ENCODE data around the gene PCA3. TPM values are rescaled to one million over a fixed set of nuclear protein-coding genes. Genes with fewer than 3 reads are reported as not detected.

Gene PCA3
- total and polyA plus RNA-seq, 4 donors, result 0.33 to 0.92 (median 0.58) TPM

DNA sequence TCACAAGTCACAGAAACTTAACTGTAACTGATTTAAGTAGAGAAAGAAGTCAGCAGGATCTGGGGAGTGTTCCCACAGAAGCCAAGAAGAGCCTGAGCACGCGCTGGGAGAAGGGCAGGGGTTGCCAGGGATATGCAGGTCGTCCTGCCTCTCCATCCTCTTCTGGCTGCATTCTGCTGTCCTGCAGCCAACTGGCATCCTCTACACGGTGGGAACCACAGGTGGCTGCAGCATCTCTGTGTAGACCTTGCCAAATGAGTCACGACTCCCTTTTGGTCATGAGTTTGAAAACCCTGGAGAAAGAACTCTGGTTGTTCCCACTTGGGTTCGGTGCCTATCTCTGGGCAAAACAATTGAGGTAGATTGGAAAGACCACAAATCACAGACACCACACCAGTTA, 38.4 kb upstream of the PCA3 start:
- no peak for DNase-seq (ENCODE audit: low spot score)
- 62% methylated on average over 6 of the region's 6 CpGs for WGBS
- Histone ChIP-seq H3K9me3 (ENCODE audit: control insufficient read depth in 4 of 4, low read length in 3 of 4) (no peaks in the 10 kb centered on the region), H3K36me3 (ENCODE audit: control insufficient read depth in 4 of 4, insufficient read depth in 3 of 4, low read depth in 1 of 4, low read length in 3 of 4) (no peaks in the 10 kb centered on the region), H3K27ac (ENCODE audit: low read depth in 1 of 2, low read length in 2 of 2) (no peak overlapping the region), H3K4me1 (ENCODE audit: control insufficient read depth in 4 of 4, insufficient read depth in 4 of 4, low read length in 3 of 4) (no peaks in the 10 kb centered on the region), H3K27me3 (ENCODE audit: control insufficient read depth in 4 of 4, insufficient read depth in 4 of 4, low read length in 3 of 4) (no peaks in the 10 kb centered on the region), H3K4me3 (ENCODE audit: low read depth in 1 of 3, low read length in 3 of 3) (no peak overlapping the region), H3K9ac (ENCODE audit: low read depth in 1 of 2, low read length in 2 of 2) (no peak overlapping the region)
- TF ChIP-seq, protein P1, sequence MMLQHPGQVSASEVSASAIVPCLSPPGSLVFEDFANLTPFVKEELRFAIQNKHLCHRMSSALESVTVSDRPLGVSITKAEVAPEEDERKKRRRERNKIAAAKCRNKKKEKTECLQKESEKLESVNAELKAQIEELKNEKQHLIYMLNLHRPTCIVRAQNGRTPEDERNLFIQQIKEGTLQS (IDR thresholded peaks at IDR 0.05), result no peak

DNA sequence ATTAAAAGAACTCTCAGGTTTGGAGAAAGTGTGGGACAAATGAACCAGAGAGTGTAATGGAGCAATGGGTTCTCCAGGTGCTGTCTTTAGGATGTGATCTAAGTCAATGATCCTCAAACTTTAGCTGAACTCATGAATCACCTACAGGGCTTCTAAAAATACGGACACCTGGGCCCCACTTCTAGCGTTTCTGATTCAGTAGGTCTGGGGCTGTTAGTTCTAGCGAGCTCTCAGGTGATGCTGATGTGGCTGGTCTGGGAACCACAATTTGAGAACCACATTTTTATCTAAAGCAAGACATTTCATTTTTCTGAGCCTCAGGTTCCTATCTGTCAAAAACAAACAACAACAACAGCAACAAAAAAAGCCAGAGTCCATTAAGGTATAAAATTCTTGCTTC, 35.1 kb upstream of the PCA3 start:
- Histone ChIP-seq H3K27me3 (ENCODE audit: control insufficient read depth in 4 of 4, insufficient read depth in 4 of 4, low read length in 3 of 4) (no peaks in the 10 kb centered on the region), H3K4me3 (ENCODE audit: low read depth in 1 of 3, low read length in 3 of 3) (no peak overlapping the region), H3K27ac (ENCODE audit: low read depth in 1 of 2, low read length in 2 of 2) (no peak overlapping the region), H3K9ac (ENCODE audit: low read depth in 1 of 2, low read length in 2 of 2) (no peak overlapping the region), H3K36me3 (ENCODE audit: control insufficient read depth in 4 of 4, insufficient read depth in 3 of 4, low read depth in 1 of 4, low read length in 3 of 4) (no peaks in the 10 kb centered on the region), H3K4me1 (ENCODE audit: control insufficient read depth in 4 of 4, insufficient read depth in 4 of 4, low read length in 3 of 4) (no peaks in the 10 kb centered on the region), H3K9me3 (ENCODE audit: control insufficient read depth in 4 of 4, low read length in 3 of 4) (no peaks in the 10 kb centered on the region)
- no peak for DNase-seq (ENCODE audit: low spot score)
- TF ChIP-seq FOXA2 (IDR thresholded peaks at IDR 0.05), result no peak
- no peak for TF ChIP-seq GABPA (IDR thresholded peaks at IDR 0.05 in 1 of 2, conservative IDR thresholded peaks at IDR 0.05 in 1 of 2)
- no peak for TF ChIP-seq EGR1 (IDR thresholded peaks at IDR 0.05; ENCODE audit: low read depth in 2 of 2)
- no peak for TF ChIP-seq NR2F2 (IDR thresholded peaks at IDR 0.05)
- 85% methylated on average over 3 of the region's 3 CpGs for WGBS

DNA sequence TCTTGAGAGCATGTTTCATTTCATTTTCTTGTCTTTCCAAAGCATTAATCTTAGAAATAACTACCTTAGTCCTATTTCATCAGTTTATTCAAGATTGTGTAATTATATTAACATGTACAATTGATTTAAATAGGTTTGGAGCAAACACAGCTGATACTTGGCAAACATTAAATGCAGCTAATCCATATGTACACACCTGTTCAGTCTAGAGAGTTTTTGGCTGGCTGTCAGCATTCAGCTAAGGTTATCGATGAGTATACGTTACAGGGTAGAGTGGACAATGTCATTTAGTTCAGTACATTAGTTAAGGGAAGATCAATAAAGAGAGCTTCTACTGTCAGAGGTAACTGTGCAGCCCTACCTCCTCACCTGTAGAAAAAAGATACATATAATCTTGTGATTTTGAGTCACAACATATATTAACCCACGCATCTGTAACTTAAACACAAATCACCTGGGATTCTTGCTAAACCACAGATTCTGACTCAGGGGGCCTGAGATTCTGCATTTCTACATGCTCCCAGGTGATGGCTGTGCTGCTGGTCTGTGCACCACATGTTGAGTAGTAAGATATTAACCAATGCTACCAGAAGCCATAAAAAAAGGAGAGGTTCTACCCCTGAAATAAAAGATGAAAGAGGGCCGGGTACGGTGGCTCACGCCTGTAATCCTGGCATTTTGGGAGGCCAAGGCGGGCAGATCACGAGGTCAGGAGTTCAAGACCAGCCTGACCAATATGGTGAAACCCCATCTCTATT, 34.1 kb upstream of the PCA3 start:
- H3K27ac ChIP-seq (ENCODE audit: low read depth in 1 of 2, low read length in 2 of 2), result no peak overlapping the region
- 75% methylated on average over 8 of the region's 8 CpGs for WGBS
- TF ChIP-seq NR2F2 (IDR thresholded peaks at IDR 0.05) (no peak), SP1 (IDR thresholded peaks at IDR 0.05) (no peak), EGR1 (IDR thresholded peaks at IDR 0.05; ENCODE audit: low read depth in 2 of 2) (no peak), FOXA1 (IDR thresholded peaks at IDR 0.05) (no peak), RXRA (IDR thresholded peaks at IDR 0.05) (no peak), RAD21 (IDR thresholded peaks at IDR 0.05) (no peak), TAF1 (conservative IDR thresholded peaks at IDR 0.05) (no peak), FOXA2 (IDR thresholded peaks at IDR 0.05) (no peak), JUND (IDR thresholded peaks at IDR 0.05) (no peak), YY1 (IDR thresholded peaks at IDR 0.05) (no peak), GABPA (IDR thresholded peaks at IDR 0.05 in 1 of 2, conservative IDR thresholded peaks at IDR 0.05 in 1 of 2) (no peak), HNF4A (conservative IDR thresholded peaks at IDR 0.05) (no peak), HNF4G (IDR thresholded peaks at IDR 0.05) (no peak)
- TF ChIP-seq, protein P2, sequence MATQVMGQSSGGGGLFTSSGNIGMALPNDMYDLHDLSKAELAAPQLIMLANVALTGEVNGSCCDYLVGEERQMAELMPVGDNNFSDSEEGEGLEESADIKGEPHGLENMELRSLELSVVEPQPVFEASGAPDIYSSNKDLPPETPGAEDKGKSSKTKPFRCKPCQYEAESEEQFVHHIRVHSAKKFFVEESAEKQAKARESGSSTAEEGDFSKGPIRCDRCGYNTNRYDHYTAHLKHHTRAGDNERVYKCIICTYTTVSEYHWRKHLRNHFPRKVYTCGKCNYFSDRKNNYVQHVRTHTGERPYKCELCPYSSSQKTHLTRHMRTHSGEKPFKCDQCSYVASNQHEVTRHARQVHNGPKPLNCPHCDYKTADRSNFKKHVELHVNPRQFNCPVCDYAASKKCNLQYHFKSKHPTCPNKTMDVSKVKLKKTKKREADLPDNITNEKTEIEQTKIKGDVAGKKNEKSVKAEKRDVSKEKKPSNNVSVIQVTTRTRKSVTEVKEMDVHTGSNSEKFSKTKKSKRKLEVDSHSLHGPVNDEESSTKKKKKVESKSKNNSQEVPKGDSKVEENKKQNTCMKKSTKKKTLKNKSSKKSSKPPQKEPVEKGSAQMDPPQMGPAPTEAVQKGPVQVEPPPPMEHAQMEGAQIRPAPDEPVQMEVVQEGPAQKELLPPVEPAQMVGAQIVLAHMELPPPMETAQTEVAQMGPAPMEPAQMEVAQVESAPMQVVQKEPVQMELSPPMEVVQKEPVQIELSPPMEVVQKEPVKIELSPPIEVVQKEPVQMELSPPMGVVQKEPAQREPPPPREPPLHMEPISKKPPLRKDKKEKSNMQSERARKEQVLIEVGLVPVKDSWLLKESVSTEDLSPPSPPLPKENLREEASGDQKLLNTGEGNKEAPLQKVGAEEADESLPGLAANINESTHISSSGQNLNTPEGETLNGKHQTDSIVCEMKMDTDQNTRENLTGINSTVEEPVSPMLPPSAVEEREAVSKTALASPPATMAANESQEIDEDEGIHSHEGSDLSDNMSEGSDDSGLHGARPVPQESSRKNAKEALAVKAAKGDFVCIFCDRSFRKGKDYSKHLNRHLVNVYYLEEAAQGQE (IDR thresholded peaks at IDR 0.05), result no peak
- TF ChIP-seq, protein P3, sequence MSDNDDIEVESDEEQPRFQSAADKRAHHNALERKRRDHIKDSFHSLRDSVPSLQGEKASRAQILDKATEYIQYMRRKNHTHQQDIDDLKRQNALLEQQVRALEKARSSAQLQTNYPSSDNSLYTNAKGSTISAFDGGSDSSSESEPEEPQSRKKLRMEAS (IDR thresholded peaks at IDR 0.05), result no peak
- TF ChIP-seq, protein P1 (IDR thresholded peaks at IDR 0.05), result no peak
- TF ChIP-seq, protein P4, sequence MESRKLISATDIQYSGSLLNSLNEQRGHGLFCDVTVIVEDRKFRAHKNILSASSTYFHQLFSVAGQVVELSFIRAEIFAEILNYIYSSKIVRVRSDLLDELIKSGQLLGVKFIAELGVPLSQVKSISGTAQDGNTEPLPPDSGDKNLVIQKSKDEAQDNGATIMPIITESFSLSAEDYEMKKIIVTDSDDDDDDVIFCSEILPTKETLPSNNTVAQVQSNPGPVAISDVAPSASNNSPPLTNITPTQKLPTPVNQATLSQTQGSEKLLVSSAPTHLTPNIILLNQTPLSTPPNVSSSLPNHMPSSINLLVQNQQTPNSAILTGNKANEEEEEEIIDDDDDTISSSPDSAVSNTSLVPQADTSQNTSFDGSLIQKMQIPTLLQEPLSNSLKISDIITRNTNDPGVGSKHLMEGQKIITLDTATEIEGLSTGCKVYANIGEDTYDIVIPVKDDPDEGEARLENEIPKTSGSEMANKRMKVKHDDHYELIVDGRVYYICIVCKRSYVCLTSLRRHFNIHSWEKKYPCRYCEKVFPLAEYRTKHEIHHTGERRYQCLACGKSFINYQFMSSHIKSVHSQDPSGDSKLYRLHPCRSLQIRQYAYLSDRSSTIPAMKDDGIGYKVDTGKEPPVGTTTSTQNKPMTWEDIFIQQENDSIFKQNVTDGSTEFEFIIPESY (IDR thresholded peaks at IDR 0.05), result no peak
- TF ChIP-seq, protein P5, sequence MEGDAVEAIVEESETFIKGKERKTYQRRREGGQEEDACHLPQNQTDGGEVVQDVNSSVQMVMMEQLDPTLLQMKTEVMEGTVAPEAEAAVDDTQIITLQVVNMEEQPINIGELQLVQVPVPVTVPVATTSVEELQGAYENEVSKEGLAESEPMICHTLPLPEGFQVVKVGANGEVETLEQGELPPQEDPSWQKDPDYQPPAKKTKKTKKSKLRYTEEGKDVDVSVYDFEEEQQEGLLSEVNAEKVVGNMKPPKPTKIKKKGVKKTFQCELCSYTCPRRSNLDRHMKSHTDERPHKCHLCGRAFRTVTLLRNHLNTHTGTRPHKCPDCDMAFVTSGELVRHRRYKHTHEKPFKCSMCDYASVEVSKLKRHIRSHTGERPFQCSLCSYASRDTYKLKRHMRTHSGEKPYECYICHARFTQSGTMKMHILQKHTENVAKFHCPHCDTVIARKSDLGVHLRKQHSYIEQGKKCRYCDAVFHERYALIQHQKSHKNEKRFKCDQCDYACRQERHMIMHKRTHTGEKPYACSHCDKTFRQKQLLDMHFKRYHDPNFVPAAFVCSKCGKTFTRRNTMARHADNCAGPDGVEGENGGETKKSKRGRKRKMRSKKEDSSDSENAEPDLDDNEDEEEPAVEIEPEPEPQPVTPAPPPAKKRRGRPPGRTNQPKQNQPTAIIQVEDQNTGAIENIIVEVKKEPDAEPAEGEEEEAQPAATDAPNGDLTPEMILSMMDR (IDR thresholded peaks at IDR 0.05; ENCODE audit: low read depth, low read length, missing input control), result no peak

More for the DNA sequence above, 34.1 kb upstream of the PCA3 start:
- H3K4me1 ChIP-seq (ENCODE audit: control insufficient read depth in 4 of 4, insufficient read depth in 4 of 4, low read length in 3 of 4), result no peaks in the 10 kb centered on the region
- DNase-seq (ENCODE audit: low spot score), result no peak
- no peak overlapping the region for H3K4me3 ChIP-seq (ENCODE audit: low read depth in 1 of 3, low read length in 3 of 3)
- no peak overlapping the region for H3K9ac ChIP-seq (ENCODE audit: low read depth in 1 of 2, low read length in 2 of 2)
- no peaks in the 10 kb centered on the region for H3K27me3 ChIP-seq (ENCODE audit: control insufficient read depth in 4 of 4, insufficient read depth in 4 of 4, low read length in 3 of 4)
- H3K36me3 ChIP-seq (ENCODE audit: control insufficient read depth in 4 of 4, insufficient read depth in 3 of 4, low read depth in 1 of 4, low read length in 3 of 4), result no peaks in the 10 kb centered on the region
- H3K9me3 ChIP-seq (ENCODE audit: control insufficient read depth in 4 of 4, low read length in 3 of 4), result no peaks in the 10 kb centered on the region

Measured in liver (tissue), 9 donors.